Endometrium (tissue), 2 donors: ENCODE data around the gene ZNG1A.
"Not testable (repeated sequence)": the region's sequence is repeated elsewhere in the genome, so short reads cannot be mapped to it uniquely, and the experiment has no call there.

Experiments
- FAIRE-seq: peaks from 2 replicates; lab custom pipeline; 2012; peaks lifted over from hg19 to GRCh38; lab: Jason Lieb, UNC
- donor health status: control.
- donor health status: control.

ZNG1A gene

GRCh38 chr9:98775-99174 is 80.1 kb downstream of the ZNG1A start:
- FAIRE-seq: not testable (repeated sequence)

DNA sequence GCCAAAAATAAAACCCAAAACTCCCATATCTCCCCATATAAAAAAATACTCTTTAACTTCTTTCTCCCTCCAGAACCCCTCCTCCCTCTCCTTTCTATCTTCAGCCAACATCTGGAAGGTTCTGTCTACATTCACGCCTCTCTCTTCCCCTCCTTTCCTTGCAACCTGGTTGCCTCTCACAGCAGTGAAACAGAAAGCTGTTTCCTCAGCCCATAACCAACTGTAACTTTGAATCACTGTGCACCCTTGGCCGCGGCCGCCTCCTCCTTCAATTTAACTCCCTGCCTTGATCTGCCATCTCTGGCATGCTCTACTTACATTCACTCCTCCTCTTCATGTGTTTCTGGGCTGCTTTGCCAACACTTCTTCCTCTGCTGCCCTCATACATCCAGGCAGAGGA is 83.9 kb downstream of the ZNG1A start:
- FAIRE-seq: peak; percentile 92

- FAIRE-seq: peak; percentile 93
Observed at GRCh38 chr9:94323-94722, 84.5 kb downstream of the ZNG1A start.

DNA sequence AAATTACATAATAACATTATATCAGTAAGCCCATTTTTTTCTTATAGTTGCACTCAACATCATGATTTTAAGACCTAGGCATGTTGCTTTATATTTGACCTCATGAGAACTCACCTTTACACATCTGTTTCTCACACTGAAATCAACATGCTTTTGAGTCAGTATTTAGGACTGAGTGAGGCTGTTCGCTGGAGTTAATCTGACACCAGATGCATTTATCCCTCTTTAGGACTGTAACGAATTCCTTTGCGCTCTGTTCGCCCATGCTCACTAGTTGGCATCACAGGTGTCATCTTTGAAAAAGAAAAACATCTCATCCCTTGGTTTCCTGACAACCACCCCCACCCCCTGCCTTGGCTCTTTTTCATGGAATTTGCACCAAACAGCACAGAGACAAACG is 84.9 kb downstream of the ZNG1A start:
- FAIRE-seq: not testable (repeated sequence)

GRCh38 chr9:90851-91250 is 88.0 kb downstream of the ZNG1A start:
- not testable (repeated sequence) for FAIRE-seq

- FAIRE-seq: peak; percentile 37
Observed at GRCh38 chr9:88396-89037, 90.3 kb downstream of the ZNG1A start.

DNA sequence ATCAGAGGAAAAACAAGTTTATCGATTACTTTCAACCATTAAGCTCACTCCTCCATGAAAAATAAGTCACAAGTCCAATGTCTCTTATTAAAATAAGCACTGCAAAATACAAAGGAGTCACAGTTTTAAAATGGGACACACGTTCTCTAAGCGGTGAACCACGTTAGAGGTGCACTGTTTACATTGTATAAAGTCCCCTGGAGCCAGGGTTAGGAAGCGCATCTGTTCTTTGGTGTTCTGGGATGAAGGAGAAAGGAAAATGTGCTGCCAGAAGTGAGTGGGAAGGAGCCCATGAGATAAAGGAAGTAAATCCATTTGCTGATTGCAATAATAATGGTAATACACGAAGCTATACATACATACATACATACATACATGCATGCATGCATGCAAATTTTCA is 91.0 kb downstream of the ZNG1A start:
- not testable (repeated sequence) for FAIRE-seq

DNA sequence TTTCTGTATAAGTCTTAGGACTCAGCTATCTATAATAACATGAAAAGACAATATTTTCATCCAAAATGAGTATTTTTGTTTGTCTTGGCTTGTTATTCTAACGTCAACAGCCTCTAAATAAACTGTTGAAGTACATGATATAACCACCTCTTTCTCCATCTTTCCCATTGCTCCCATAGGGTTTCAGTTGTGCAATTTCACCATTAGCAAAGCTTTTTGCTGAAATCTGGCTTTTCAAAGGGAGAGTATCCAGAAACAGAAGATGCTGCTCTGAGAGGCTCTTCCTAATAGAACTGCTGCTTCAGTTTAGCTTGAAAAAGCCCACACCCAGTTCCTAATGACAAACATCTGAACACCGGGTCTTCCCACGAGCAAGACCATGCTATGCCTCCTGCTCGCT is 91.8 kb downstream of the ZNG1A start:
- not testable (repeated sequence) for FAIRE-seq

GRCh38 chr9:86697-87096 is 92.2 kb downstream of the ZNG1A start:
- FAIRE-seq: not testable (repeated sequence)

DNA sequence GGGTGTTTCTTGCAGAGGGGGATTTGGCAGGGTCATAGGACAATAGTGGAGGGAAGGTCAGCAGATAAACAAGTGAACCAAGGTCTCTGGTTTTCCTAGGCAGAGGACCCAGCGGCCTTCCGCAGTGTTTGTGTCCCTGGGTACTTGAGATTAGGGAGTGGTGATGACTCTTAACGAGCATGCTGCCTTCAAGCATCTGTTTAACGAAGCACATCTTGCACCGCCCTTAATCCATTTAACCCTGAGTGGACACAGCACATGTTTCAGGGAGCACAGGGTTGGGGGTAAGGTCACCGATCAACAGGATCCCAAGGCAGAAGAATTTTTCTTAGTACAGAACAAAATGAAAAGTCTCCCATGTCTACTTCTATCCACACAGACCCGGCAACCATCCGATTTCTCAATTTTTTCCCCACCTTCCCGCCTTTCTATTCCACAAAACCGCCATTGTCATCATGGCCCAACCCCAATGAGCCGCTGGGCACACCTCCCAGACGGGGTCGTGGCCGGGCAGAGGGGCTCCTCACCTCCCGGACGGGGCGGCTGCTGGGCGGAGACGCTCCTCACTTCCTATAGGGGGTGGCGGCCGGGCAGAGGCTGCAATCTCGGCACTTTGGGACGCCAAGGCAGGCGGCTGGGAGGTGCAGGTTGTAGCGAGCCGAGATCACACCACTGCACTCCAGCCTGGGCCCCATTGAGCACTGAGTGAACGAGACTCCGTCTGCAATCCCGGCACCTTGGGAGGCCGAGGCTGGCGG is 95.7 kb downstream of the ZNG1A start:
- FAIRE-seq: not testable (repeated sequence)

GRCh38 chr9:78333-78732 is 100.5 kb downstream of the ZNG1A start:
- FAIRE-seq: not testable (repeated sequence)

DNA sequence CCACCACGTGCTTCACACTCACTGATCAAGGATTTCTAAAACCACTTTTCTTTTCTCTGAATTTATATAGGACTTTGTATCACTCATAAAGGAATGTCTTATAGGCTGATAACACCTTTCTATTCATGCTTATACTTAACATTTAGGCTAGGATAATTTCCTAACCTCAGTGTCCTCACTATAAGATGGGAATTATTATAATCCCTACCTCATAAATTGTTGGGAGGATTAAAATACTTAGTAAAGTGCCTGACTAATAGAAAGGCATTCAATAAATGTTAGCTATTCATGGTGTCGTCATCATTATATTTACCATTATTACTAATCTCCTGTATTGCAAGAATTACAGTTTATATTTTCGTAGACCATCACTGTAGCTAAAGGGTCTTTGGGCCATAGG is 102.5 kb downstream of the ZNG1A start:
- not testable (repeated sequence) for FAIRE-seq

GRCh38 chr9:73900-74525 is 104.8 kb downstream of the ZNG1A start:
- FAIRE-seq: not testable (repeated sequence)

DNA sequence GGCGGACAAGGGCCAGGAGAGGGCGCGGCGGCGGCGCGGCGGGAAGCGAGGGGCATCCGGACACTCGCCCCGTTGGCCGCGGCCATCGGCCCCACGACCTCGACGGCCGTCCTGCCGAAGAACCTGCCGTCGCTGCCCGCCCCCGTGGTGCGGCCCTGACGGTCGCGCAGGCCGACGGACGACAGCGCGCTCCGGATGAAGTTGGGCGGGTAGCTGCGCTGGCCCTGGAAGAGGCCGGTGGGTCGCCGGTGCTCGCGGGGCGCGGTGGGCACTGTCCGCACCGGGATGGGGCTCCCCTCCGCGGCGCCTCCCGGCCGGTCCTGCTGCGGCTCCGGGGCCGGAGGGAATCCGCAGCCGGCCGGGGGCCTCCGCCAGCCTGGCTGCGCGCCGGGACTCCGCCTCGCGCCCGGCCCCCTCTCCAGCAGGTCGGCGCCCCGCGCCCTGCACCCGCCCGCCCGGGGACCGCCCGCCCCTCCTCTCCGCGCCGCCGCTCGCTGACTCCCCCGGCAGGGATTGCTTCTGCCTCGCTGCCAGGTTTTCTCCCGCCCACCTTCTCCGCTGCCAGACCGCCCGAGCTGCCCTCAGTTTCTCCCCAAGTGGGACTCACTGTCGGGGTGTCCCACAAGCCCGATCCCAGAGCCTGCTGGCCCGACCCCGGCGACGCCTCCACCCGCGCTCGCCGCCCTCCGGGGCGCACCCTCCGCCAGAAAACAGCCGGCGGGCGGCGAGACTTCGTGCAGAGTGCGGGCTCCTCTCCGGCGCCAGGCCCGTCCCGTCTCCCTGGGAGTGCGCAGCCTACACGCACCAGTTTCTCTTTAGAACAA is 105.6 kb downstream of the ZNG1A start:
- not testable (repeated sequence) for FAIRE-seq
